ENCODE results near the gene SLC26A4.

Gene SLC26A4

DNA sequence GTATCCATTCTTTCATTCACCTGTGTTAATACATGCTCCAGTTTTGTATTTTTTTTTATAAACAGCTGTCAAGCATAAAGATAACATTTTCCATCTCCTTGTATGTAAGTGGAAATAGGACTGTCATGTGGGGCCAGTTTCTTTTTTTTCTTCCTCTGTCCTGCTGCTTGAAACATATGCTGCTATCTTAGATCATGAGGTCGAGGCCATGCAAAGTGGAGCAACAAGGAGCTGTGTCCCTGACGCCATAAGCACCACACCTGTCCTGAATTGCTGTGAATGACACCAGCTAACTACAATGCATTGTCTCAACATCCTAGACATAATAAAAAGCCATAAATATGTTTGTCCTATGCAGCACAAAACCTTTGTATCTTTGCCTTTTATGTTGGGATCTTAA, 37.7 kb upstream of the SLC26A4 start:
- no peak overlapping the region for H3K4me3 ChIP-seq (replicated peaks; ENCODE audit: low read depth, low read length)
- TF ChIP-seq, protein P1, sequence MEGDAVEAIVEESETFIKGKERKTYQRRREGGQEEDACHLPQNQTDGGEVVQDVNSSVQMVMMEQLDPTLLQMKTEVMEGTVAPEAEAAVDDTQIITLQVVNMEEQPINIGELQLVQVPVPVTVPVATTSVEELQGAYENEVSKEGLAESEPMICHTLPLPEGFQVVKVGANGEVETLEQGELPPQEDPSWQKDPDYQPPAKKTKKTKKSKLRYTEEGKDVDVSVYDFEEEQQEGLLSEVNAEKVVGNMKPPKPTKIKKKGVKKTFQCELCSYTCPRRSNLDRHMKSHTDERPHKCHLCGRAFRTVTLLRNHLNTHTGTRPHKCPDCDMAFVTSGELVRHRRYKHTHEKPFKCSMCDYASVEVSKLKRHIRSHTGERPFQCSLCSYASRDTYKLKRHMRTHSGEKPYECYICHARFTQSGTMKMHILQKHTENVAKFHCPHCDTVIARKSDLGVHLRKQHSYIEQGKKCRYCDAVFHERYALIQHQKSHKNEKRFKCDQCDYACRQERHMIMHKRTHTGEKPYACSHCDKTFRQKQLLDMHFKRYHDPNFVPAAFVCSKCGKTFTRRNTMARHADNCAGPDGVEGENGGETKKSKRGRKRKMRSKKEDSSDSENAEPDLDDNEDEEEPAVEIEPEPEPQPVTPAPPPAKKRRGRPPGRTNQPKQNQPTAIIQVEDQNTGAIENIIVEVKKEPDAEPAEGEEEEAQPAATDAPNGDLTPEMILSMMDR (IDR thresholded peaks at IDR 0.05; ENCODE audit: low read depth, low read length, missing control alignments), result no peak
- DNase-seq (ENCODE audit: extremely low read depth, low read depth), result no peak

DNA sequence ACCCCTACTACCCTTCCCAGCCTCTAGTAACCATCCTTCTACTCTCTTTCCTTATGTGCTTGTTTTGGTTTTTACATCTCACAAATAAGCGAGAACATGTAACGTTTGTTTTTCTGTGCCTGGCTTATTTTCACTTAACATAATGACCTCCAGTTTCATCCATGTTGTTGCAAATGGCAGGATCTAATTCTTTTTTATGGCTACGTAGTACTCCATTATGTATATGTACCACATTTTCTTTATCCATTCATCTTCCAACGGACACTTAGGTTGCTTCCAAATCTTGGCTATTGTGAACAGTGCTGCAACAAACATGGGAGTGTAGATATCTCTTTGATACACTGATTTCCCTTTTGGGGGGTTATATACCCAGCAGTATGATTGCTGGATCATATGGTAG, 33.6 kb upstream of the SLC26A4 start:
- H3K4me3 ChIP-seq (replicated peaks; ENCODE audit: low read depth, low read length), result no peak overlapping the region

DNA sequence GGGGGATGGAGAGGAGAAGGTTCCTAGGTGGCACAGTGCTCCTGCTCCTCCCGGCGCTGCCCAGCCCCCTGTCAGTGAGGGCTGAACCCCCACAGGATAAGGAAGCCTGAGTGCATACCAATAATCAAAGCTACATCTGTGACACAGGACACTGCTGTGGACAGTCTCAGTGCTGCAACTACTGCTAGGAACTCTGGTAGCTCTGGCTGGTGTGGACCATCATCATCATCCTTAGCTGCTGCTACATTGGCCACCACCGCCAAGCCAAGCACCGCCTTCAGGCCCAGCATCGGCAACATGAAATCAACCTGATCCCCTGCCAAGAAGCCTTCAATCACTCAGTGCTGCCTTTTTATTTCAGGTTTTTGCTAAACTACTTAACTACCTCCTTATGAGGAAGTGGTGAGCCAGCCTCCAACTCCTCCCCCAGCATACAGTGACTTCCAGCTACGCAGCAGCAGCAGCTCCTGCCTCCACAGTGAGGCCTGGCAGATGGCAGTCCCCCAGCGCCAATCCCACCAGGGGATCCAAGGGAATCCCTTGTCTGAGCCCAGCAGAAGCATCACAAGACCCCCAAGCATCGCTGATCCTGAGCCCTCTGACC, 32.1 kb upstream of the SLC26A4 start:
- no peak for DNase-seq (ENCODE audit: extremely low read depth, low read depth)
- no peak overlapping the region for H3K4me3 ChIP-seq (replicated peaks; ENCODE audit: low read depth, low read length)
- TF ChIP-seq, protein P1 (IDR thresholded peaks at IDR 0.05; ENCODE audit: low read depth, low read length, missing control alignments), result no peak

More for the DNA sequence above, 33.6 kb upstream of the SLC26A4 start:
- no peak for DNase-seq (ENCODE audit: extremely low read depth, low read depth)
- TF ChIP-seq, protein P1 (IDR thresholded peaks at IDR 0.05; ENCODE audit: low read depth, low read length, missing control alignments), result no peak

DNA sequence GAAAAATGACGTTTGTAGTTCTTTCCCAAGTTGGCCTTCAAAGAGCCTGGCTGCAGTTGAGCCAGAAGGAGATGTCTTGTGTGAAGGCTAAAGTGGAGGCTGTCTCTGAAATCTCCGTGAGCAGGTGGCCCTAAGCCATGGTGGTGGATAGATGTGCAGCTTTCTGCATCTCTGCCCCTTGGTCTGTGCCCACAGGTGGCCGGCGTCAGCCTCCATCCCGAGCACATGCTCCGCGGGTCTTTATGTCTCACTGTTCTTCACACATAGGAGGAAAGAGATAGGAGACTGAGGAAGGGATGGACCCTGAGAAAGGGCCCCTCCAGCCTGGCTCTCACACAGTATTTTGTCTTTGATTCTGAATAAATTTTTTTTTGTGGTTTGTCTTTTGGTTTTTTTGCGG, 30.3 kb upstream of the SLC26A4 start:
- TF ChIP-seq, protein P1 (IDR thresholded peaks at IDR 0.05; ENCODE audit: low read depth, low read length, missing control alignments), result no peak
- H3K4me3 ChIP-seq (replicated peaks; ENCODE audit: low read depth, low read length), result no peak overlapping the region
- no peak for DNase-seq (ENCODE audit: extremely low read depth, low read depth)

DNA sequence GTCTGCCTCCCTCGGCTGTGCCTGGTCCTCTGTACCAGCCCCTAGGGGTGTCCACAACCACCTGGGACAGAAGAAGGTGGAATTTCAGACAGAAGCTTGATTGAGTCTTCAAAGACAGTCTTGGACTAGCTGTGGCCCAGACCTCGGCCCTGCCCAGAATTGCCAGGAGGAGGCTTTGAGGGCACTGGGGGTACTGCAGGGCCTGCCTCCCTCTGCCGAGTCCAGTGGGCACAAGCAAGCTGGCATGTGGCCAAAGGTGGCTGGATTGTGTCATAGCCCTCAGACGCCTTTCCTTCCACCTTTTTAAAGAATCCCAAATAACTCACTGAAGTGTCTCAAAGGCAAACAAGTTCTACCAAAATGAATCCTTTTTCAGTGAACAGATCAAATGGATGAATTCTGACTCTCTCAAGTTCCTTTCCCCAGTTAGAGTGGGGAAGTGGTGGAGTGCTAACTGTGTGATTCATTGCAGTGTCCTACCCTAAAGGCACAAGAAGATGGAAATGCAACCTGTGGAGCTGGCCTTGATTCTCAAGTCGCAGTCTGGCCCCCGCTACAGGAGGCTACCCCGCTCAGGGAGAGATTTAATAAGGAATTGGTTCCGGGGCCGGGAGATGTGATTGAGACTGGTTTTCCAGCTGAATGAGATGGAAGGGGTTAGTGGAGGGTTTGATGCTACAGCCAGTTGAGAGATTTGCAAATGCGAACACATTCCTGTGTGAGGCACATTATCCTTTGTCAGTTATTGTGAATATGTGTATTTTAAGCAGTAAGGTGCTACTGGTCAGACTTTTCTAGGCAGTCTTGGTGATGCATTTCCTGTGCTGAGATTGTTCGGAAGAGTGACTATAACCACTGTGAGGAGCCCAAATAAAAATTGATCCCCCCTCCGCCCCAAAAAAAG, 28.8 kb upstream of the SLC26A4 start:
- TF ChIP-seq, protein P1 (IDR thresholded peaks at IDR 0.05; ENCODE audit: low read depth, low read length, missing control alignments), result no peak
- DNase-seq (ENCODE audit: extremely low read depth, low read depth), result no peak
- no peak overlapping the region for H3K4me3 ChIP-seq (replicated peaks; ENCODE audit: low read depth, low read length)

DNA sequence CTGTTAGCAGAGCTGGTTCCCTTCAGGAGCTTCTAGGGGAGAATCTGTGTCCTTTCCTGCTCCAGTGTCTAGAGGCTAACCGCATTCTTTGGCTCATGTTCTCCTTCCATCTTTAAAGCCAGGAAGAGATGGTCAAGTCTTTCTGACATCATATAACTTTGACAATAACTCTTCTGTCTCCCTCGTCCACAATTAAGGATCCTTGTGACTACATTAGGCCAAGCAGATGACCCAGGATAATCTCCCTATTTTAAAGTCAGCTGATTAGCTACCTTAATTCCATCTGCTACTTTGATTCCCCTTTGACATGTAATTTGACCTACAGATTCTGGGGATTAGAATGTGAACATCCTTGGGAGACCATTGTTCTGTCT, 28.1 kb upstream of the SLC26A4 start:
- no peak for DNase-seq (ENCODE audit: extremely low read depth, low read depth)
- TF ChIP-seq, protein P1 (IDR thresholded peaks at IDR 0.05; ENCODE audit: low read depth, low read length, missing control alignments), result no peak
- H3K4me3 ChIP-seq (replicated peaks; ENCODE audit: low read depth, low read length), result no peak overlapping the region
